Muscle layer of duodenum (tissue), 2 donors: ENCODE measurements around the gene HYI.

Source experiments
- H3K27ac ChIP-seq: one replicate; pipeline ENCODE4 v1.7.0; 2013; ENCODE audit warnings: mild to moderate bottlenecking, low read length
- H3K27me3 ChIP-seq: one replicate; pipeline ENCODE4 v1.7.0; 2013; ENCODE audit warnings: low read depth, mild to moderate bottlenecking, control low read depth, low read length
- H3K36me3 ChIP-seq, 2 donors: one replicate each; pipeline ENCODE4 v1.7.0; 2013; ENCODE audit warnings: low read length in 2 of 2, control low read depth in 1 of 2, mild to moderate bottlenecking in 1 of 2; ENCODE audit not compliant: insufficient read depth in 2 of 2, control insufficient read depth in 1 of 2
- H3K4me1 ChIP-seq, 2 donors: one replicate each; pipeline ENCODE4 v1.7.0; 2013; ENCODE audit warnings: low read length in 2 of 2, mild to moderate bottlenecking in 2 of 2, control low read depth in 1 of 2, moderate library complexity in 1 of 2; ENCODE audit not compliant: insufficient read depth in 2 of 2, control insufficient read depth in 1 of 2
- H3K4me3 ChIP-seq, 2 donors: one replicate each; pipeline ENCODE4 v1.7.0; 2013; ENCODE audit warnings: low read length in 2 of 2, low read depth in 1 of 2, mild to moderate bottlenecking in 1 of 2
- H3K9me3 ChIP-seq, 2 donors: one replicate each; pipeline ENCODE4 v1.7.0; 2013; ENCODE audit warnings: low read length in 2 of 2, control low read depth in 1 of 2, mild to moderate bottlenecking in 1 of 2; ENCODE audit not compliant: control insufficient read depth in 1 of 2
- donor health status: healthy.

HYI gene

GRCh38 chr1:43448955-43449707, 4.6 kb downstream of the HYI start:
- Histone ChIP-seq H3K27ac (no peak overlapping the region), H3K9me3 (no peaks in the 10 kb centered on the region), H3K4me1 (peaks cover 3 to 10% of the 10 kb centered on the region in 2 donors), H3K4me3 (no peak overlapping the region), H3K36me3 (peaks cover 65 to 71% of the 10 kb centered on the region in 2 donors), H3K27me3 (no peaks in the 10 kb centered on the region)

- Histone ChIP-seq H3K36me3 (peaks cover 75 to 81% of the 10 kb centered on the region in 2 donors), H3K27me3 (no peaks in the 10 kb centered on the region), H3K4me1 (peaks cover 3 to 9% of the 10 kb centered on the region in 2 donors), H3K4me3 (no peak overlapping the region), H3K27ac (no peak overlapping the region), H3K9me3 (no peaks in the 10 kb centered on the region)
These were observed 5.6 kb downstream of the HYI start for GRCh38 chr1:43447891-43448708.

- Histone ChIP-seq H3K4me3 (no peak overlapping the region), H3K36me3 (peaks cover 79 to 91% of the 10 kb centered on the region in 2 donors), H3K4me1 (no peaks in the 10 kb centered on the region), H3K9me3 (no peaks in the 10 kb centered on the region), H3K27me3 (no peaks in the 10 kb centered on the region), H3K27ac (no peak overlapping the region)
These were observed 6.6 kb downstream of the HYI start for GRCh38 chr1:43446881-43447835.

GRCh38 chr1:43446388-43446740, 7.4 kb downstream of the HYI start:
- Histone ChIP-seq H3K27ac (no peak overlapping the region), H3K36me3 (peaks cover 83 to 97% of the 10 kb centered on the region in 2 donors), H3K4me3 (no peak overlapping the region), H3K4me1 (no peaks in the 10 kb centered on the region), H3K9me3 (no peaks in the 10 kb centered on the region), H3K27me3 (no peaks in the 10 kb centered on the region)

GRCh38 chr1:43445606-43446387, 7.9 kb downstream of the HYI start:
- Histone ChIP-seq H3K36me3 (peaks cover 86 to 97% of the 10 kb centered on the region in 2 donors), H3K27me3 (no peaks in the 10 kb centered on the region), H3K27ac (no peak overlapping the region), H3K9me3 (no peaks in the 10 kb centered on the region), H3K4me3 (no peak overlapping the region), H3K4me1 (no peaks in the 10 kb centered on the region)

- H3K27ac ChIP-seq, result no peak overlapping the region
- no peaks in the 10 kb centered on the region for H3K9me3 ChIP-seq
- H3K4me3 ChIP-seq, result no peak overlapping the region
- no peaks in the 10 kb centered on the region for H3K4me1 ChIP-seq
- H3K36me3 ChIP-seq, result peaks cover 87 to 98% of the 10 kb centered on the region in 2 donors
- no peaks in the 10 kb centered on the region for H3K27me3 ChIP-seq
These were observed 8.9 kb downstream of the HYI start for GRCh38 chr1:43444836-43445235.

- H3K4me1 ChIP-seq, result no peaks in the 10 kb centered on the region
- H3K4me3 ChIP-seq, result no peak overlapping the region
- H3K27me3 ChIP-seq, result no peaks in the 10 kb centered on the region
- no peaks in the 10 kb centered on the region for H3K9me3 ChIP-seq
- H3K27ac ChIP-seq, result no peak overlapping the region
- H3K36me3 ChIP-seq, result peaks cover 86 to 98% of the 10 kb centered on the region in 2 donors
These were observed 9.4 kb downstream of the HYI start for GRCh38 chr1:43444151-43444828.

- no peaks in the 10 kb centered on the region for H3K27me3 ChIP-seq
- no peak overlapping the region for H3K4me3 ChIP-seq
- no peak overlapping the region for H3K27ac ChIP-seq
- H3K4me1 ChIP-seq, result no peaks in the 10 kb centered on the region
- H3K9me3 ChIP-seq, result no peaks in the 10 kb centered on the region
- peaks cover 86 to 98% of the 10 kb centered on the region in 2 donors for H3K36me3 ChIP-seq
These were observed 10.4 kb downstream of the HYI start for GRCh38 chr1:43443197-43443946.

GRCh38 chr1:43442756-43443155, 11.0 kb downstream of the HYI start:
- Histone ChIP-seq H3K27me3 (no peaks in the 10 kb centered on the region), H3K36me3 (peaks cover 84 to 93% of the 10 kb centered on the region in 2 donors), H3K27ac (no peak overlapping the region), H3K9me3 (no peaks in the 10 kb centered on the region), H3K4me3 (no peak overlapping the region), H3K4me1 (no peaks in the 10 kb centered on the region)
